ENCODE data around the gene FBXW5.

Gene FBXW5, protein sequence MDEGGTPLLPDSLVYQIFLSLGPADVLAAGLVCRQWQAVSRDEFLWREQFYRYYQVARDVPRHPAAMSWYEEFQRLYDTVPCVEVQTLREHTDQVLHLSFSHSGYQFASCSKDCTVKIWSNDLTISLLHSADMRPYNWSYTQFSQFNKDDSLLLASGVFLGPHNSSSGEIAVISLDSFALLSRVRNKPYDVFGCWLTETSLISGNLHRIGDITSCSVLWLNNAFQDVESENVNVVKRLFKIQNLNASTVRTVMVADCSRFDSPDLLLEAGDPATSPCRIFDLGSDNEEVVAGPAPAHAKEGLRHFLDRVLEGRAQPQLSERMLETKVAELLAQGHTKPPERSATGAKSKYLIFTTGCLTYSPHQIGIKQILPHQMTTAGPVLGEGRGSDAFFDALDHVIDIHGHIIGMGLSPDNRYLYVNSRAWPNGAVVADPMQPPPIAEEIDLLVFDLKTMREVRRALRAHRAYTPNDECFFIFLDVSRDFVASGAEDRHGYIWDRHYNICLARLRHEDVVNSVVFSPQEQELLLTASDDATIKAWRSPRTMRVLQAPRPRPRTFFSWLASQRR

DNA sequence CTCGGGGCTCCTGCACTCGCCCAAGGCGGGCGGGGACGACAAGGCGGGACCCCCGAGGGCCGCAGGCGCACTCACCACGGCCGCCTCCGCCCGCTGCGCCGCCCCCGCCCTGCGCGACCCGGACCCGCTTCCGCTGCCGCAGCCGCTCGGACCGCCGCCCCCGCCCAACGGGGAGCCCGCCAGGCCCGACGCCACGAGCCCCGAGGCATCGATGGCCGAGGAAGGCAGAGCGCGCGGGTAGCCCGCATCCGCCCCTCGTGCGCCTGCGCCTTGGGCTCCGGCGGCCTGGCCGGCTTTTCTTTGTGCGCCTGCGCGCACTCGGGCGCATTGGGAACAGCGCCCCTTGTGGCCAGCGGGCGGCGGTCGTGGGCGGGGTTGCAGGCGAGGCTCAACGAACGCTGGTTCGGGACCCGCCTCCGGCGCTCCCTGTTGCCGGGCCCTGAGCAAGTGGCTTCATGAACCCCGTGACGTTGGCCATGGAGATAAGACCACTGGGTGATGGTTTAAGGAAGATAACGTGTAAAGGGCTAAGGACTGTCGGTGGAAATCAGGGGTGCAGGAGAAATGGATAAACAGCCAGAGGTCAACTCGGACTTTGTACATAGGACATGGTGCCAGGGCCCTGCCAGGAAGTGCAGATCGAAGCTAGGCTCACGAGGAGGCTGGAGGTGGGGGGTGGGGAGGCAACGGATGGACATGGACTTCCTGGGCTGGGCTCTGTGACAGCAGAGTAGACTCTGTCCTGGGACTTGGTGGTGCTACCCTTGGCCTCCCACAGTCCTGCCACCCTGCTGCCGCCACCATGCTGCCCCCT is at the start of gene FBXW5, which contains the start of gene C8G:
FBXW5 (minus strand) TSS at position 220 of the 814 bp plus-strand sequence. CDS start 655 bp downstream, outside the sequence.
C8G (plus strand) TSS at position 725 of the 814 bp plus-strand sequence; CDS start at position 803, 78 bp downstream.
- peak; percentile 64 for DNase-seq

DNA sequence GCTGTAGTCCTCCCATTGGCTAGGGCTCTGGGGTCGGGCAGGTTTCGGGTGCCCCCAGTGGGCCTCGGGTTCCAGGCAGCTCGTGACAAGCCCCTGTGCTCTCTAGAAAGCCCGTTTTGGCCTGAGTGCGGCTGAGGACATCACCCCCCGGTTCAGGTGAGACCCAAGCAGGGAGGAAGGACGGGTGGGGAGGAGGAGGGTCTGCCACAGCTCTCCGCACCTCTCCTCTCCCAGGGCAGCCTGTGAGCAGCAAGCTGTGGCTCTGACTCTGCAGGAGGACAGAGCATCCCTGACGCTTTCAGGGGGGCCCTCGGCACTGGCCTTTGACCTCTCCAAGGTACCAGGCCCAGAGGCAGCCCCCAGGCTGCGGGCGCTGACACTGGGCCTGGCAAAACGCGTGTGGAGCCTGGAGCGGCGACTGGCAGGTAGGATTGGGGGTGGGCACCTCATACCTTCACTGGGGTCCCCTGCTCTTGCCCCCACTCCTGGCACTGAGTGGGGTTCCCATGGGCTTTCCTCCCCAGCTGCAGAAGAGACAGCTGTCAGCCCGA is 48.4 kb upstream of the FBXW5 start:
- no peak for DNase-seq

DNA sequence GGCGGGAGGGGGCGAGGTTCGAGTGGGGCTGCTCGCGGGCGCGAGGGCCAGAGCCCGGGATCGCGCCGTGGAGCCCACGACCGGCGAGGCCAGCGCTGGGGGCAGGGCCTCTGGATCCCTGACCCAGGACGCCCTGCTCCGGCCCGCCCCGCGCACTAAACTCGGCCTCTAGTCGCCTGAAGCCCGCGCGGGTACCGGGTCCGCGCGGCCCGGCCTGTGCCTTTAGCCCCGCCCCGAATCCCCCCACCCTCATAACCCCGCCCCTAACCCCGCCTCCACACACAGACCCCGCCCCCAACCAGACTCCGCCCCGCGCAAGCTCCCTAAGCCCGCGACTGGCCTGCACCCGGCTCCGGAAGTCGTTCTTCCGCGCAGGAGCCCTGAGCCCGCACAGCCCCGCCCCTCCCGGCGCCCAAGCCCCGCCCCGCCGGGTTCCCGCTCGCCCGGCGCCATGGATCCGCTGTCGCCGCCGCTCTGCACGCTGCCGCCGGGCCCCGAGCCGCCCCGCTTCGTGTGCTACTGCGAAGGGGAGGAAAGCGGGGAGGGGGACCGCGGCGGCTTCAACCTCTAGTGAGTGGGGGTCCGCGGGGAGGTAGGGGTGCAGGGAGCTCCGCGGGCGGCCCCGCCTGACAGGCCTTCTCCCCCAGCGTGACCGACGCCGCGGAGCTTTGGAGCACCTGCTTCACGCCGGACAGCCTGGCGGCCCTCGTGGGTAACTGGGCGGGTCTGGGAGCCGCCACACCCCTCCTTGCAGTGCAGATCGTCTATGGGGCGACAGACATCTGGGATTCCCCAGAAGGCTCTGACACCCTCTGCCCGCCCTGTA is 47.7 kb upstream of the FBXW5 start, which contains the start of gene PAXX:
PAXX (plus strand) TSS at position 430 of the 826 bp plus-strand sequence; CDS start at position 452, 22 bp downstream.
- DNase-seq, result peak; percentile 47

DNA sequence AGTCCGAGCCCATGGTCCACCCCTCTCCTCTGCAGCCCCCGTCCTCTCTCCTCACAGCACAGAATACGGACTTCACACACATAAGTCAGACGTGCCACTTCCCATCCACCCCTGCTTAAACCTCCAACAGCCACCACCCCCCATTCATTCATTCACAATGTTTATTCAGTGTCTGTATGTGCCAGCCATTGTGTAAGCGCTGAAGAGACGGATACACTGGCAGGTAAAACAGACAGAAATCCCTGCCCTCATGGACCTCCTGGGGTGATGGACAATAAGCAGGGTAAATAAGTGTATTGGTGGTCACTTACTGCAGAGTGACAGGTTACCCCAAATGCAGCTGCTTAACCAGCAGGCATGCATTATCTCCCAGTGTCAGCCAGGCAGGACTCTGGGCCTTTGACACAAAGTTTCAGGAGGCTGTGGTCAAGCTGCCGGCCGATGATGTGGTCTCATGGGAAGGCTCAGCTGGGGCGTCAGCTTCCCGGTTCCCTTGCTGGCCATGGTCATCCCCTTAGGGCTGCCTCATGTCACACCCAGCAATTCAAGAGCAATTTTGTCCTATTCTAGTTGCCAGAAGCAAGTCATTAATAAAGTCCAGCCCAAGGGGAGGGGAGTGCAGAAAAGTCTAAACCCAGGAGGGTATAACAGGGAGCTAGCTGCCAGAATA is 45.8 kb upstream of the FBXW5 start:
- no peak for DNase-seq

DNA sequence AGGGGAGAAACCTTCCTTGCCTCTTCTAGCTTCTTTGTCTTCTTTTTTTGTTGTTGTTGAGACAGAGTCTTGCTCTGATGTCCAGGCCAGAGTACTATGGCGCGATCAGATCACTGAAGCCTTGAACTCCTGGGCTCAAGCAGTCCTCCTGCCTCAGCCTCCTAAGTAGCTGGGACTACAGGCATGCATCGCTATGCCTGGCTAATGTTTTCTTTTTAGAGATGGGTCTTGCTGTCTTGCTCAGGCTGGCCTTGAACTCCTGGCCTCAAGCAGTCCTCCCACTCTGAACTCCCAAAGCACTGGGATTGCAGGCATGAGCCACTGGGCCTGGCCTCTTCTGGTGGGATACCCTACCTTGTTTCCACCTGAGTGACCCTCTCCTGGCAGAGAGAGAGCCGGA is 44.3 kb upstream of the FBXW5 start:
- no peak for DNase-seq

DNA sequence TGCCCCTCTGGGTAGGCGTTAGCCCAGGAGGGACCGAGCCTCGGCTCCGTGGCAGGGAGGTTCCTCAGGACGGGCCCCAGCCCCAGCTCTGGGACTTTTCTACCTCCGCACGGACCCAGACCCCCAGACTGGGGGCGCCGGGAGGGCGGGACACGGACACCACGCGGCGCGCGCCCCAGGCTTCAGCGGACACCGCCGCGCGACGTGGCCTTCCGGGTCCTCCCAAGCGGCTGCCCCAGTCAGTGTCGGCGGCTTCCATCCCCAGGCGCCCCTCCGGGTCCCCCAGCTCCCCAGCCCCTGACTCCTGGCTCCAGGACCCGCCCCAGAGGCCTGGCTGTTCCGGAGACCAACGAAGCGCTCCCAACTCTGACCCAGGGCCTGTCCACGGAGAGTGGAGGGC is 41.3 kb upstream of the FBXW5 start:
- DNase-seq, result no peak

DNA sequence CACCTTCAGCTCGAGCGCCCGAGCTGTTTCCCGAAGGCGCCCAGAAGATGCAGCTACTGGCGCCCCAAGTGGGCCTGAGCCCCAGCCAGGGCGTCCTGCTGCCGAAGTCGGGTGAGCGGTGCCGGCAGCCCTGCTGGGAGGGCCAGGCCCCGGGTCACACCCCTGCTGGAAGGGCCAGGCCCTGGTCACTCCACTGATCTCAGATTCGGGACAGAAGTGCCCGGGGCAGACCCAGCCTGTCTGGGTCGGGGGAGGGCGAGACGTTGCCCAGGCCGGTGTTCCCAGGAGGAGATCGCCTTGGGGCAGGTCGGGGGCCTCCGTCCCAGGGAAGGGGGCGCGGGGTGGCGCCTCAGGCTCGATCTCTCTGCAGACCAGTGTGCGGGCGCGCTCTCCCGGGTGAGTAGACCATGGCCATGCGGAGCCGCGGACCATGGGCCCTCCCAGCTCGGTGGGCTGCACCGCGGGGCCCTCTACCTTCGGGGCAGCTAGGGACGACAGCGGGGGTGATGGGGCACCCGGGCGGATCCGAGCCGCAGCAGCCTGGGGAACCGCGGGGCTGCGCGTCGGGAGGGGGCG is 40.6 kb upstream of the FBXW5 start:
- DNase-seq, result no peak

DNA sequence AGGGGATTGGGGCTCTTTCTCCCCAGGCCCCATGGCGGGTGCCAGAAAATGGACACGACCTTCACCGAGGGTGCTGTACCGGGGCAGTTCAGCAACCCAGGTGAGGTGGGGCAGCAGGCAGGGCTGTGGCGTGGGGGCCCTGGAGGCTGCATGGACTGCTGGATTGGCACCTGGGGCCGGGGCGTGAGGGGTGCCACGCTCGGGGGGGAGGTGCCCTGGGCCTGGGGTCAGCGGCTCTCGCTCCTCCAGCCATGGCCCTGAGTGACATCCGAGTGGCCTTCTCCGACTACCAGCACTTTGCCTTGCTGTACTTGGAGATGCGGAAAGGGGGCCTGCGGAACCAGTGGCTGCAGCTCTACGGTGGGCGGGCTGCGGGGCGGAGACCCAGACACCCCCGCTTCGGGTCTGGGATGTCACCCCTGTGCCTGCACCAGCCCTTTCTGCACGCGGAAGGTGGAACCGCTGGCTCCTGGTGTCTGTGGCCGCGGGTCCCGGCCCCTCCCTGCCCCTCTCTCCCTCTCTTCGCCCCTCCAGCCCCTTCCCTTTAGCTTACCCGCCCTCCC is 40.0 kb upstream of the FBXW5 start:
- no peak for DNase-seq

DNA sequence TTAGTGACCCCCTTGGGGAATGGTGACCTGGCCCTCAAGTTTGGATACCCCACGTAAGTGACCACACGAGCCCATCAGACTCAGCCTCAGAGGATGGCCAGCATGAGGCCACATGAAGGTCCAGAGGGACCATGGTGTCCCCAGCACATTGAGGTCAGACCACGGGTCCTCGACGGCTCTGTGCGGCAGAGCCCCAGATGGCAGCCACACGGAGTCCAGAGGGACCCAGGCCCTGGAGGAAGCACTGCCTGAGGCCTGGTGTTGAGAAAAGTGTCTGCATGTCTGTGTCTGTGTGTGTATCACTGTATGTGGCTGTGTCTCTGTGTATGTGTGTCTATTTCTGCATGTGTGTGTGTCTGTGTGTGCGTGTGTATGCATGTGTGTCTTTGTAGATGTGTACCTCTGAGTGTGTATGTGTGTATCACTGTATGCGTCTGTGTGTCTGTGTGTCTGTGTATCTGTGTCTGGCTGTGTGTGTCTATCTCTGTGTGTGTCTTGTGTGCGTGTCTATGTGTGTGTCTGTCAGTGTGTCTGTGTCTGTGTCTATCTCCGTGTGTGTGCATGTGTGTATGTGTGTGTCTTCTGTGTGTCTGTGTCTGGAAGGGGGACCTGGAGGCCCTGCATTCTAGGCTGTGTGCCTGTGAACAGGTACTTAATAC is 39.2 kb upstream of the FBXW5 start:
- DNase-seq, result no peak

DNA sequence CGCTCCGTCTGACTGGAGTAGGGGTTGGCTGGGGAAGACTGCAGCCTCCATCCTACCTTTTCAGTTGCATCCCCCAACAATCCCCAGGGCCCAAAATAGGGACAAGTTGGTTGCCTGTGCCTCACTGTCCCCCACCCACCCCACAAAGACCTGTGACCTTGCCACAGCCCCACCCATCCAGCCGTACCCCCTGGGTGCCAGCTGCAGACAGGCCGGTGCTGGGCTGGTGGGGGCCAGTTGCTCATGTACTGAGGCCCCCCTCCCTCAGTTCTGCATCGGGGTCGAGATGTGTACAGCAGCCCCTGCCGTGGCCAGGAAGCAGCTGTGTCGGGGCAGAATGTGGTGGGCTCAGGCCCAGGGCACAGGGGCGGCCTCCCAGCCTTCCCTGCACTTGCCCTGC is 38.6 kb upstream of the FBXW5 start:
- no peak for DNase-seq

DNA sequence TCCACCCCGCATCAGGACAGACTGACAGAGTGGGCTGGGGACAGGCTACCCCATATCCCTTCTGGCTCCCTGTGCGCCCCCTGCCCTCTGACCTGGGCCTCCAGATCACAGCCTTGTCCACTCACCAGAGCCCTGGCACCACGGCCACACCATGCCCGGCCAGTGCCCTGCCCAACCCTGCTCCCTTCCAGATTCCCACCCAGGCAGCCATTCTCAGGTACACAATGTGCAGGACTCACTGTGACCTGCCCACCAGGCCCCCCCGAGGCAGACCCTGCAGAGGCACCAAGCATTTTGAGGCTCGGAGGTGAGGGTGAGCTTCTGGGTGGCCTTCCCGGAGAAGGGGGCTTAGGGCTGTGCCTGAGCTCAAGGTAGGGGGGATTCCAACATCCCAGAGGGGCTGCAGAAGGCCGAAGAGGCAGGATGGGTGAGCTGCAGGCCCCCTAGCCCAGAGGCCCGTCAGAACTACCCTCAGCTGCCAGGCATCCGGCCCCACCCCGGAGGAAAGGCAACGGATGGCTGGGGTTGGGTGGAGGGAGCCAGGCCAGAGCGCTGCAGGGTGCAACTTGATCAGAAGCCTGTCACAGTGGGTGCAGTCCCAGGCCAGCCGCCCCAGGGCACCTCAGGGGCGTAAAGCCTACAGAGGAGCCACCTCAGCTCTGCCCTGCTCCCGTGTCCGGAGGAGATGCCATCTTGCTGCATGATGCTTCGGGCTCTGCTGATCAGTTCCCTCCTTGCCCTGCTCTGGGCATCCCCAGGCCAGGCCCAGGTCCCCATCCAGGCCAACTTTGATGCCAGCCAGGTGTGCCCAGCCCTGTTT is 37.9 kb upstream of the FBXW5 start, which contains the start of gene LCNL1:
LCNL1 (plus strand) TSS at position 762 of the 820 bp plus-strand sequence. CDS start 594 bp downstream, outside the sequence.
- no peak for DNase-seq

DNA sequence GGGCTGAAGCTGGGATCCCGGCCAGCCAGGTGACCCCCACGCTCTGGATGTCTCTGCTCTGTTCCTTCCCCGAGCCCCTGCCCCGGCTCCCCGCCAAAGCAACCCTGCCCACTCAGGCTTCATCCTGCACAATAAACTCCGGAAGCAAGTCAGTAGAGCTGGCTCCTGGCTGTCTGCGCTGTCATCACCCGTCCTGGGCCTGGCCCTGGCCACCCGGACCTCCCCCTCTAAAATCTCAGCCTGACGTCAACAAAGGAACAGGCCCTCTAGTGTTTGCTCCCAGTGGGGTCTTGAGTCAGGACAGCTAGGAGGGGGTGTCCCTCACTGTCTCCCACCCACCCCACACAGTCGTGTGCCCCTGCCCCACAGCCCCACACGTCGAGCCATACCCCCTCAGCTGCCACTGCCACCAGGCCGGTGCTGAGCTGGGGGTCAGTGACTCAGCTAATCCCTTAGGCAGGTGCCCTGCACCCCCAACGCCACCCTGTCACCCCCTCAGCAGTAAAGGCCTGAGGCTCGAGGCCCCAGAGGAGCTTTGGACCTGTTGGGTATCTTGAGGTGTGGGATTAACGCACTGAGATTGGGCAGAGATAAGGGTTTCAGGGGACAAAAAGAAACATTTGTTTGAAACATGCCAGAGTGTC is 37.2 kb upstream of the FBXW5 start:
- DNase-seq, result no peak

DNA sequence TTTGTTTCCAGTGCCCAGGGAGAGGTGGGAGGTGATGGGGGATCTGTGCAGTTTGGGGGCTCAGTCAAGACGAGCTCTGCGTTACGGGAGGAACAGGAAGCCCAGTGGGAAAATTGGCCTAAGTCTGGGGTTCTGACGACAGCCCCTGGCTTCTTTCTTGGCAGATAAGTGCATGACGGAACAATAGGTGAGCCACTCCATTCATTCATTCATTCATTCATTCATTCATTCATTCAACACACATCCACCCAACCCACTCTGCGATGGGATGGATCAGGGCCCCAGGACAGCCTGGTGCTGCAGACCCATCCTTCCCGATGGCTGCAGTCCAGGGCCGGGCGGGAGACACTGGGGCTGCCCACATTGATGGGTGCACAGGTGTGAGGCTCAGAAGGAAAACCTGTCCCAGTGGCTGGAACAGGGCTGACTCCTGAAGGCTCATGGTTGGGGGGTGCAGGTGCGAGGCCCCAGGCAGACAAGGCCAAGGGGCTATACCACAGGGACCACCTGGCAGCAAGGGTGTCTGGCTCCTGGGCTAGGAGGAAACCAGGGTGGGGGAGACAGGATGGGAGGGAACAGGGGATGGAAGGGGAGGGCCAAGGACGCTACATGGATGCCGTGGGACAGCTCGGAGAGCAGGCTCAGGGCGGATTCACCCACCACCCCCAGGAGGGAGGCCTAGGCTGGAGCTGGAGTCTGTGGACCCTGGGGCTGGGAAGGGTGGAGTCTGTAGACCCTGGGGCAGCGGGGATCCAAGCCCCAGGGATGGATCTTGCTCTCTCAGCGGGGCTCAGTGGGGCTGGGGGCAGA is 36.3 kb upstream of the FBXW5 start:
- no peak for DNase-seq

DNA sequence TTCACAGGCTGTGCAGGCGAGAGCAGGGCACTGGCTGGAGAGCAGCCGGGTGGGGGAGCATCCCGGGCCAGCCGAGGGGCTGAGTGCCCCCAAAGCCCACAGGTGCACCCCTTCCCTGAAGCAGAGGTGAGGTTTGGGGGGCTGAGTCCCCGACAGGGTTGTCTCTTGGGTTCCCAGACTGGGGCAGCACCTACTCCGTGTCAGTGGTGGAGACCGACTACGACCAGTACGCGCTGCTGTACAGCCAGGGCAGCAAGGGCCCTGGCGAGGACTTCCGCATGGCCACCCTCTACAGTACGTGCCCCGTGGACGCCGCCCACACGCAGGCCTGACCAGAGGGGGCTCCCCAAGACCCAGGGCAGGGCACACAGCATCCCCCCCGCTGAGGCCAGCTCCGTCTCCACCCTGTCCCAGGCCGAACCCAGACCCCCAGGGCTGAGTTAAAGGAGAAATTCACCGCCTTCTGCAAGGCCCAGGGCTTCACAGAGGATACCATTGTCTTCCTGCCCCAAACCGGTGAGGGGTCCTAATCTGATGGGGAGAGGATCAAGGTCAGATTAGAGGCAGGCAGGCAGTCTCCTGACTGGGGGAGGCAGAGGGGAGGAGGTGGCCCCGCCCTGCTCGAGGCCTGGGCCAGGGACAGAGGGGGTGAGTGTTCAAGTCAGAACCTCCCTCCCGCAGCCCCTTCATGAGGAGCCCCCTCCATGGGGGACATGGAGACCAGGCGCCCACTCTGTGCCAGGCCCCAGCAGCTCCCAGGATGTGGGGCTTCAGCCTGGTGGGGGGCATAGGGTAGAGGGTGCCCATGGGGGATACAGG is 35.4 kb upstream of the FBXW5 start:
- no peak for DNase-seq

DNA sequence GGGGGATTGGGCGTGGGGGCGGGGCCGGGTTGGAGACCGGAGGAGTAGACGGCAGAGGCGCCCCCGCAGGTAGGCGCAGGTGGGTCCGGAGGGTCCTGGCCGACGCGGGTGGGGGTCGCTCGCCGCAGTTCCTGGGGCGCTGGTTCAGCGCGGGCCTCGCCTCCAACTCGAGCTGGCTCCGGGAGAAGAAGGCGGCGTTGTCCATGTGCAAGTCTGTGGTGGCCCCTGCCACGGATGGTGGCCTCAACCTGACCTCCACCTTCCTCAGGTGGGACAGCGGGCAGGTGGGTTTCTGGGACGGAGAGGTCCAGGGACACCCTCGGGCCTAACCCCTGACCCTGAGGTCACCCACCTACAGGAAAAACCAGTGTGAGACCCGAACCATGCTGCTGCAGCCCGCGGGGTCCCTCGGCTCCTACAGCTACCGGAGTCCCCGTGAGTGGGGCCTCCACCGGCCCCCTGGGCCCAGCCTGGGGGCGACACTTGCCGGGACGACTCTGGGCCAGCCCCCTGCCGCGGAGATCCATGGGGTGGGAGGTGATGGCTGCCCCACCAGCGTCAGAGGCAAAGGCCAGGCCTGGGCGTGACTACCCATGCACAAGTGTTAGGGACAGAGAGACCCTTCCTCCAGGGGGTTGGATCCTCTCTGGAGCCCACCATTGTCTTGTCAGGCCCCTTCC is 34.5 kb upstream of the FBXW5 start:
- DNase-seq, result no peak

Measured in NCI-H526 treated with DMSO at 0.1 percent for 48 hours (cell line).